ENCODE measurements around the gene FLNB. TPM values are rescaled to one million over a fixed set of nuclear protein-coding genes. Genes with fewer than 3 reads are reported as not detected.

FLNB gene
- total RNA-seq, 1 donor from 2014 or later: 32.0 TPM

- Histone ChIP-seq H3K9me3 (ENCODE audit: low read depth) (no peaks in the 10 kb centered on the region), H3K4me2 (no peak overlapping the region), H4K20me1 (ENCODE audit: low read depth) (peaks cover 24% of the 10 kb centered on the region), H3K4me1 (peaks cover 5% of the 10 kb centered on the region), H3F3A (ENCODE audit: low read depth) (peaks cover 5% of the 10 kb centered on the region), H2AFZ (replicated peaks) (no peak overlapping the region), H3K36me3 (no peaks in the 10 kb centered on the region), H3K79me2 (ENCODE audit: low read depth) (peaks cover 88% of the 10 kb centered on the region), H3K4me3 (no peak overlapping the region), H3K9ac (no peak overlapping the region), H3K27me3 (no peaks in the 10 kb centered on the region), H3K27ac (no peak overlapping the region)
- peaks cover 2% of the 10 kb centered on the region for H3K9me3 Mint-ChIP-seq
- H3K36me3 Mint-ChIP-seq: peaks cover 3% of the 10 kb centered on the region
- H3K4me1 Mint-ChIP-seq: peaks cover 11% of the 10 kb centered on the region
- H3K27me3 Mint-ChIP-seq (ENCODE audit: insufficient read depth, low read depth): peaks cover 6% of the 10 kb centered on the region
- H3K4me3 Mint-ChIP-seq: no peak overlapping the region
- no peak for DNase-seq (ENCODE audit: low spot score)
- TF ChIP-seq EZH2phosphoT487 (IDR thresholded peaks at IDR 0.05): no peak
- no peak for TF ChIP-seq CTCF (IDR thresholded peaks at IDR 0.05)
- no peak for TF ChIP-seq EZH2 (IDR thresholded peaks at IDR 0.05)
- H3K27ac Mint-ChIP-seq: no peak overlapping the region
Observed at GRCh38 chr3:58012302-58012701, 4.1 kb downstream of the FLNB start.

- H3K4me3 Mint-ChIP-seq: peak overlapping the region; percentile 50
- no peak overlapping the region for H3K4me3 ChIP-seq
- no peak overlapping the region for H3K27ac ChIP-seq
- H3K27me3 Mint-ChIP-seq (ENCODE audit: insufficient read depth, low read depth): peaks cover 6% of the 10 kb centered on the region
- no peaks in the 10 kb centered on the region for H3K9me3 ChIP-seq (ENCODE audit: low read depth)
- no peak for TF ChIP-seq CTCF (IDR thresholded peaks at IDR 0.05)
- no peak for TF ChIP-seq EZH2 (IDR thresholded peaks at IDR 0.05)
- TF ChIP-seq EZH2phosphoT487 (IDR thresholded peaks at IDR 0.05): no peak
- H4K20me1 ChIP-seq (ENCODE audit: low read depth): peaks cover 32% of the 10 kb centered on the region
- H3K79me2 ChIP-seq (ENCODE audit: low read depth): peaks cover 96% of the 10 kb centered on the region
- H3K4me1 ChIP-seq: peaks cover 11% of the 10 kb centered on the region
- DNase-seq (ENCODE audit: low spot score): no peak
- no peak overlapping the region for H3K4me2 ChIP-seq
- no peaks in the 10 kb centered on the region for H3K36me3 ChIP-seq
- H2AFZ ChIP-seq (replicated peaks): no peak overlapping the region
- H3K27me3 ChIP-seq: no peaks in the 10 kb centered on the region
- H3K9ac ChIP-seq: no peak overlapping the region
- peaks cover 7% of the 10 kb centered on the region for H3F3A ChIP-seq (ENCODE audit: low read depth)
- H3K36me3 Mint-ChIP-seq: peaks cover 3% of the 10 kb centered on the region
- peaks cover 11% of the 10 kb centered on the region for H3K4me1 Mint-ChIP-seq
- H3K9me3 Mint-ChIP-seq: peaks cover 2% of the 10 kb centered on the region
- no peak overlapping the region for H3K27ac Mint-ChIP-seq
Observed at GRCh38 chr3:58013099-58013498, 4.9 kb downstream of the FLNB start.

GRCh38 chr3:58013973-58014649, 5.9 kb downstream of the FLNB start:
- no peak overlapping the region for H3K27ac Mint-ChIP-seq
- TF ChIP-seq EZH2 (IDR thresholded peaks at IDR 0.05): no peak
- no peak for TF ChIP-seq CTCF (IDR thresholded peaks at IDR 0.05)
- no peak for TF ChIP-seq EZH2phosphoT487 (IDR thresholded peaks at IDR 0.05)
- DNase-seq (ENCODE audit: low spot score): no peak

More at GRCh38 chr3:58013973-58014649, 5.9 kb downstream of the FLNB start:
- Mint-ChIP-seq H3K36me3 (peaks cover 3% of the 10 kb centered on the region), H3K4me1 (peaks cover 11% of the 10 kb centered on the region), H3K4me3 (no peak overlapping the region), H3K9me3 (peaks cover 2% of the 10 kb centered on the region), H3K27me3 (ENCODE audit: insufficient read depth, low read depth) (peaks cover 6% of the 10 kb centered on the region)
- Histone ChIP-seq H3K4me1 (peaks cover 11% of the 10 kb centered on the region), H3K4me3 (no peak overlapping the region), H3K27ac (no peak overlapping the region), H3K79me2 (ENCODE audit: low read depth) (peaks cover 90% of the 10 kb centered on the region), H2AFZ (replicated peaks) (no peak overlapping the region), H3K9me3 (ENCODE audit: low read depth) (no peaks in the 10 kb centered on the region), H4K20me1 (ENCODE audit: low read depth) (peaks cover 32% of the 10 kb centered on the region), H3K9ac (no peak overlapping the region), H3K4me2 (no peak overlapping the region), H3K27me3 (no peaks in the 10 kb centered on the region), H3F3A (ENCODE audit: low read depth) (peaks cover 8% of the 10 kb centered on the region), H3K36me3 (no peaks in the 10 kb centered on the region)
